GM21528 (cell line): Measurements from ENCODE around the gene SGK1.

Source experiments
- ATAC-seq: cut with Tn5 transposase; IDR thresholded peaks from one replicate; pipeline ENCODE4 v1.9.1; 2021; ENCODE audit warnings: mild to moderate bottlenecking, moderate library complexity; ENCODE audit not compliant: unreplicated experiment, low FRiP score

The SGK1 gene

GRCh38 chr6:134146268-134147033 lies 171.5 kb downstream of the SGK1 start:
- no peak for ATAC-seq

DNA sequence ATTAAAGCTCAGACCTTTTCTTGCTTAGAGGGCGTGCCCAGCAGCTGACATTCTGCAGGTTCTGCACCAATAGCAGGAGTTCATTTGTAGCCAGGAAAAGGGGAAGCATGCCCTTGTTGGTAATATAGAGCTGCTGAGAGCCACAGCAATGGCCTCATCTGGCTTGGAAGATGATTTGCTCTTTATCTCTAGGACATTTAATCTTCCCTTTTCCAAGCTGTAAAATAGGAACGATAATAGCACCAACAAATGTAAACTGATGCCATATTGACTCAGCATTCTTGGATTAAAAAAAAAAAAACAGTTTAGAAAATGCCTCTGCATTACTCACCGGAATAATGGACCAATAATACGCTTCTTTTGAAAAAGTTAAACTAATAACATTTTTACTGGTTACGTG lies 172.1 kb downstream of the SGK1 start:
- ATAC-seq = no peak

- ATAC-seq = no peak
These were observed 179.5 kb downstream of the SGK1 start for GRCh38 chr6:134138226-134138975.

GRCh38 chr6:134134654-134135053 lies 183.3 kb downstream of the SGK1 start:
- ATAC-seq = no peak

DNA sequence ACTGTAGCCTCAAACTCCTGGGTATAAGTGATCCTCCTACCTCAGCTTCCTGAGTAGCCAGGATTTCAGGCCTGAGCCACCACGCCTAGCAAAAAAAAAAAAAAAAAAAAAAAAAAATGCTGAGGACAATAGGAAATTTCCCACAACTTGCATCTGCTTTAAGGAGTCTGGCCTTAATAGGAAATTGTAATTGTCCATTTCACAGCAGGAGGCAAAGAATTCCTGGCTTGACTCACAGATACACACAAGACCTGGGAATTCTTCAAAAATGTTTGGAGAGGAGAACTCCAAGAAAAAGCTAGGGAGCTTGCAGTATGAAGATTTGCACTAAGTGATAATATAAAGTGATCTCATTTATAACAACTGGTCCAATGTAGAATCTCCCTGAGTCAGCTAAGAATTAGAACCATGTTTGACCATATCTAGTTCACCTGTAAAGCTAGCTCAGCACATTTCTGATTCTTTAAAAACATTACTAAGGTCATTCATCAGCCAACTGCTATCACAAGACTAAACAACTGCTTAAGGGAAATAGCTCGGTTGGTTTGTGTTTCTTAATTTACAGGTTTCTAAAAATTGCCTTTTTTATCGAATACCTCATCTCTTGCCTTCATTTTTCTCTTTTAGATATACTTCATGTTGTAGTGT lies 185.3 kb downstream of the SGK1 start:
- no peak for ATAC-seq

DNA sequence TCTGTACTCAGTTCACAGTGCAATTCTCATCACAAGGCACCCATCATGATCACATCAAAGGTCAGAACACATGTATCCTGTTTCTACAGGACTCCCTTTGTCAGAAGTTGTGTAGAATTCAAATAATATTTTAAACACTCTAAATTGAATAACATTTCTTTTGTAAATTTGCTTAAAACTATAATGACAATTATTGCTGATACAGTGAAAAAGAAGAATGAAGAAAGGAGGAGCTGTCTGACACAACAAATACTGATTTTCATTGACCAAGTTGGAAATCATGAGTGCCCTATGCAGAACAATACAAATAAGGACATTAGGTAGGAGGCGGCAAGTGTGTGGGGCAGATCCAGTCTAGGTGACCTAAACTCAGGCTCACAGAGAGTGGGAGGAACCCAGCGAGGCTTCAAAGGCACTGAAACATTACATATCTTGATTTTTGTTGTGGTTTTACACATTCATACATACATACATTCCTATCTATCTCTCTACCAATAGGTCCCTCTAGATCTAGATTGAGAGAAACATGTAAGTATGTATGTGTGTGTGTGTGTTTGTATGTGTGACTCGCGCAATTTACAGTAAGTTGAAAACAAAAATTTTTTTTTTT lies 186.3 kb downstream of the SGK1 start:
- ATAC-seq = no peak

GRCh38 chr6:134128146-134128545 lies 189.8 kb downstream of the SGK1 start:
- no peak for ATAC-seq

DNA sequence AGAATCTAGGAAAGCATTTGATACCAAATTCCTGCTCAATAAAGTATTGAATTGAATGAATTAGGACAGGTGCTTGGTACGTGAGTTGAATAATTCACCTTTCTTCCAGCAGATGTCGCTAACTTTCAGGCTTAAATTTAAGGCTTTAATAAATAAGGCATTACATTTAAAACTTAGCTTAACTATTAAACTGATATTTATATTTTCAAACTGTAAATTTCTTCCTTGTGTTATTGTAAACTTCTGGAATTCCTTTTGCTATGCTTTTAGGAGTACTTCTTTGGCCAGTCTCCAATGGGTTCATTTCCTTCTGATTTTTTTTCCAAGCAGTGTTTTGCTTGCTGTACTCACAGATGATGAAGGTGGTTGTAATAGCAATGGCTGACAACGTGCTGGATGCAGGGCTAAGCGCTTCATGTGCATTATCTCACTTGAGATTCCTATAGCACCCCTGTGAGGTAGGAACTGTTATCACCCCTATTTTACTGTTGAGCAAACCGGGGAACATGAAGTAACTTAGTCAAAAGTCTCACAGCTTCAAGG lies 194.2 kb downstream of the SGK1 start:
- ATAC-seq = no peak

DNA sequence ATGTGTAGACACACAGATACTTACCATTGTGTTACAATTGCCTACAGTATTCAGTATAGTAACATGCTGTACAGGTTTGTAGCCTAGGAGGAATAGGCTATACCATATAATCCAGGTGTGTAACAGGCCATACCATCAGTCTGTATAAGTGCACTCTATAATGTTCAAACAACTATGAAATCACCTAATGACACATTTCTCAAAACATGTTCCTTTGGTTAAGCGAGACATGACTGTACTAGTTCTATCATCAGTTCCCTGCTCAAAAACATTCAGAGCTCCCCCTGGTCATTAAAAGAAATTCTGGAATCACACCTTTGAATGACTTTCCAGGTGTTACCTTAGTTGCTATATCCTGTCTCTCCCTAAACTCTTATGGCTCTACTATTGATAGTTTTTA lies 195.1 kb downstream of the SGK1 start:
- no peak for ATAC-seq

DNA sequence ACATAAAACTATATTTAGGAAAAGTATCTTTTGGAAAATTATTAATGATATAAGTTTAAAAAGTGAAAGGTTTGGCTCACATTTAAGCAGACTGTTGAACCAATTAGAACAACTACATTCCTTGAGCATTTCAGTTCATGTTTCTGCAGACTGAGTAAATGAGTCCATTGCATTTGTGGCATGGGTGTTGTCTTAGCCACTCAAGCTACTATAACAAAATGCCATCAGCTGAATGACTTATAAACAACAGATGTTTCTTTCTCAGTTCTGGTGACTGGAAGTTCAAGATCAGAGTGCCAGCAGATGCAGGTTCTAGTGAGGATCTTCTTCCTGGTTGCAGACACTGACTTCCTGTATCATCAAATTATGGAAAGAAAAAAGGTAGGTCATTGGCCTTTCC lies 198.4 kb downstream of the SGK1 start:
- no peak for ATAC-seq
